HCT116 (cell line): ENCODE results near the gene PLEK. TPM values are rescaled to one million over a fixed set of nuclear protein-coding genes. Genes with fewer than 3 reads are reported as not detected.

ENCODE experiments used
- ATAC-seq: fragments of 200-7000 bp; cut with Tn5 transposase; 2 replicates; pipeline ENCODE4 v1.9.1; 2020; ENCODE audit warnings: mild to moderate bottlenecking, moderate library complexity
- BruUV-seq: library from RNA; stranded (reverse); fragments of 400-500 nt; replicated peaks from 2 replicates; lab custom pipeline; 2021; lab: Mats Ljungman, UMichigan
- CTCF ChIA-PET: fragments of 300-600 bp; sonication (Branson Sonifier 250); formaldehyde crosslinking; loops from one replicate; lab custom pipeline; 2021; ENCODE audit warnings: antibody characterized with exemption; lab: Charles Lee
- POLR2A ChIA-PET: fragments of 300-600, 350-600 bp; sonication (Branson Sonifier 250); formaldehyde crosslinking; loops from one replicate; lab custom pipeline; 2021; ENCODE audit warnings: antibody characterized with exemption; lab: Charles Lee
- RAD21 ChIA-PET, 2 experiments: fragments of 300-600 bp; sonication (Branson Sonifier 250); formaldehyde crosslinking; loops; one replicate each; lab custom pipeline; 2023; ENCODE audit warnings: low total read pairs in 2 of 2; ENCODE audit not compliant: uncharacterized antibody in 2 of 2, unreplicated experiment in 2 of 2, low non-redundant PET in 1 of 2; lab: Charles Lee
- DNase-seq: peaks from one replicate; pipeline ENCODE4 v3.0.0-alpha.2; 2010; ENCODE audit warnings: low read depth, low spot score
- H2AFZ ChIP-seq: fragments of 200-600 bp; shearing (Covaris generic), sonication (generic); 2 replicates; pipeline ENCODE4 v1.6.1; 2017; ENCODE audit warnings: low read depth, mixed run types, mixed read lengths, antibody characterized with exemption, low read length; ENCODE audit not compliant: poor library complexity, severe bottlenecking
- H3K27ac ChIP-seq: 2 replicates; pipeline ENCODE4 v1.5.1; 2012; ENCODE audit warnings: low read depth, low read length
- H3K27me3 ChIP-seq: fragments of 200-600 bp; sonication (generic); 2 replicates; pipeline ENCODE4 v1.6.1; 2016; ENCODE audit warnings: mixed run types, low read length, mixed read lengths; ENCODE audit not compliant: insufficient read depth
- H3K36me3 ChIP-seq, 2 experiments: fragments of 200-500 bp in 1 of 2; fragments of 200-600 bp in 1 of 2; sonication (Bioruptor generic) in 1 of 2; sonication (generic) in 1 of 2; 2 replicates each; pipeline versions ENCODE4 v1.5.1 to v1.6.1; 2014 to 2016; ENCODE audit warnings: low read length in 2 of 2, inconsistent platforms in 1 of 2, mixed read lengths in 1 of 2, mixed run types in 1 of 2; ENCODE audit not compliant: insufficient read depth in 2 of 2, control insufficient read depth in 1 of 2
- H3K4me1 ChIP-seq, 2 experiments: fragments of 200-600 bp in 1 of 2; sonication (generic) in 1 of 2; 2 replicates each; pipeline versions ENCODE4 v1.5.1 to v1.6.1; 2012 to 2017; ENCODE audit warnings: low read length in 2 of 2, inconsistent platforms in 1 of 2, mild to moderate bottlenecking in 1 of 2, mixed read lengths in 1 of 2, mixed run types in 1 of 2, moderate library complexity in 1 of 2; ENCODE audit not compliant: insufficient read depth in 2 of 2, control insufficient read depth in 1 of 2
- H3K4me2 ChIP-seq: fragments of 200-600 bp; sonication (generic); 2 replicates; pipeline ENCODE4 v1.6.1; 2017; ENCODE audit warnings: mixed run types, low read length, mixed read lengths
- H3K4me3 ChIP-seq, 2 experiments: fragments of 200-600 bp in 1 of 2; sonication (generic) in 1 of 2; replicated peaks in 1 of 2; 2 replicates each; pipeline ENCODE4 v1.5.1; 2011 to 2016; ENCODE audit warnings: low read length in 2 of 2, control low read depth in 1 of 2, low read depth in 1 of 2, mild to moderate bottlenecking in 1 of 2, mixed read lengths in 1 of 2, mixed run types in 1 of 2
- H3K79me2 ChIP-seq: fragments of 200-600 bp; sonication (generic); 2 replicates; pipeline ENCODE4 v1.6.1; 2017; ENCODE audit warnings: mild to moderate bottlenecking, mixed run types, low read length, moderate library complexity, mixed read lengths; ENCODE audit not compliant: insufficient read depth
- H3K9ac ChIP-seq: fragments of 200-600 bp; sonication (generic); 2 replicates; pipeline ENCODE4 v1.6.1; 2016; ENCODE audit warnings: low read length, mixed read lengths
- H3K9me2 ChIP-seq: fragments of 200-600 bp; sonication (generic), shearing (Covaris generic); 2 replicates; pipeline ENCODE4 v1.6.1; 2017; ENCODE audit warnings: mixed run types, mild to moderate bottlenecking, moderate library complexity; ENCODE audit not compliant: insufficient read depth
- H3K9me3 ChIP-seq, 2 experiments: fragments of 200-500 bp in 1 of 2; fragments of 200-600 bp in 1 of 2; sonication (Bioruptor generic) in 1 of 2; sonication (generic) in 1 of 2; 2 replicates each; pipeline ENCODE4 v1.6.1; 2014 to 2017; ENCODE audit warnings: low read length in 2 of 2, mixed read lengths in 2 of 2, inconsistent platforms in 1 of 2, low read depth in 1 of 2, mild to moderate bottlenecking in 1 of 2, mixed run types in 1 of 2, moderate library complexity in 1 of 2; ENCODE audit not compliant: control insufficient read depth in 1 of 2, insufficient read depth in 1 of 2
- H4K20me1 ChIP-seq: fragments of 200-600 bp; sonication (generic), shearing (Covaris generic); 2 replicates; pipeline ENCODE4 v1.6.1; 2017; ENCODE audit warnings: mixed run types, mild to moderate bottlenecking, moderate library complexity; ENCODE audit not compliant: insufficient read depth
- CEBPB ChIP-seq: IDR thresholded peaks from 2 replicates; pipeline ENCODE4 v1.6.1; 2012; ENCODE audit warnings: low read depth
- CTCF ChIP-seq, 3 experiments: fragments of 200-600 bp in 1 of 3; sonication (generic) in 1 of 3; IDR thresholded peaks in 2 of 3; conservative IDR thresholded peaks in 1 of 3; 2 replicates each; pipeline ENCODE4 v1.5.1; 2012 to 2017; ENCODE audit warnings: low read depth in 2 of 3, low read length in 2 of 3, antibody characterized with exemption in 1 of 3, borderline replicate concordance in 1 of 3, control low read depth in 1 of 3, mild to moderate bottlenecking in 1 of 3, mixed read lengths in 1 of 3, mixed run types in 1 of 3, moderate library complexity in 1 of 3; ENCODE audit not compliant: insufficient read depth in 1 of 3
- EGR1 ChIP-seq: IDR thresholded peaks from 2 replicates; pipeline ENCODE4 v1.6.1; 2012; ENCODE audit warnings: low read depth
- EZH2 ChIP-seq: fragments of 200-600 bp; sonication (generic); IDR thresholded peaks from 2 replicates; pipeline ENCODE4 v1.6.1; 2017; ENCODE audit warnings: antibody characterized with exemption, mixed run types
- FOSL1 ChIP-seq: IDR thresholded peaks from 2 replicates; pipeline ENCODE4 v1.6.1; 2012; ENCODE audit warnings: low read depth
- JUND ChIP-seq: IDR thresholded peaks from 2 replicates; pipeline ENCODE4 v1.6.1; 2012
- POLR2A ChIP-seq: IDR thresholded peaks from 2 replicates; pipeline ENCODE4 v1.7.0; 2011; ENCODE audit warnings: borderline replicate concordance; ENCODE audit not compliant: insufficient read depth, insufficient read length; ENCODE audit errors: extremely low read depth
- REST ChIP-seq: IDR thresholded peaks from 2 replicates; pipeline ENCODE4 v1.6.1; 2012; ENCODE audit warnings: low read depth
- ZBTB33 ChIP-seq: IDR thresholded peaks from 2 replicates; pipeline ENCODE4 v1.6.1; 2011; ENCODE audit warnings: mild to moderate bottlenecking, low read length, moderate library complexity; ENCODE audit not compliant: insufficient replicate concordance; ENCODE audit errors: extremely low read depth
- intact Hi-C: fragments of 100-400 bp; cut with micrococcal nuclease; formaldehyde crosslinking; loops from 2 replicates; pipeline ENCODE4 v1.10.0; 2022
- total RNA-seq: library from RNA; stranded (reverse); gene quantifications from one replicate; pipeline ENCODE4 v1.2.1, GENCODE V29; 2021; ENCODE audit not compliant: unreplicated experiment

Gene PLEK
- total RNA-seq, 1 experiment from 2014 or later: 0.22 TPM

GRCh38 chr2:68432696-68433658 is 67.9 kb downstream of the PLEK start:
- DNase-seq (no peak), ATAC-seq (no peak)
- CTCF ChIA-PET: interaction anchor here (1.3 kb wide), 1 partner anchor 9 kb away, joined by 7 read pairs; no protein-coding TSS in a partner anchor
- H3K27me3 ChIP-seq: no peaks in the 10 kb centered on the region; the same call in 1 of the 2 replicates
- H3K9me3 ChIP-seq: no peaks in the 10 kb centered on the region
- no peak overlapping the region for H3K4me3 ChIP-seq
- H3K9me2 ChIP-seq: no peaks in the 10 kb centered on the region
- TF ChIP-seq CEBPB (no peak), POLR2A (no peak), CTCF (IDR thresholded peaks at IDR 0.05 in 2 of 3, conservative IDR thresholded peaks at IDR 0.05 in 1 of 3; ENCODE audit: borderline replicate concordance in 1 of 3, insufficient read depth in 1 of 3, low read depth in 2 of 3, low read length in 2 of 3) (no peak), JUND (no peak)
- intact Hi-C loops: no loop called here
- no TSS peak for BruUV-seq
- no peak overlapping the region for H3K27ac ChIP-seq
- RAD21 ChIA-PET: no interaction called here
- no peaks in the 10 kb centered on the region for H3K4me1 ChIP-seq
- H3K36me3 ChIP-seq: no peaks in the 10 kb centered on the region
- H3K4me2 ChIP-seq: no peak overlapping the region
- no peaks in the 10 kb centered on the region for H4K20me1 ChIP-seq
- POLR2A ChIA-PET: no interaction called here
- H3K79me2 ChIP-seq: no peaks in the 10 kb centered on the region
- no peak overlapping the region for H2AFZ ChIP-seq
- no peak overlapping the region for H3K9ac ChIP-seq

- DNase-seq (no peak), ATAC-seq (no peak)
- no peaks in the 10 kb centered on the region for H3K9me3 ChIP-seq
- BruUV-seq: no TSS peak
- POLR2A ChIA-PET: no interaction called here
- H3K79me2 ChIP-seq: no peaks in the 10 kb centered on the region
- no peak overlapping the region for H3K9ac ChIP-seq
- no peaks in the 10 kb centered on the region for H3K4me1 ChIP-seq
- no peaks in the 10 kb centered on the region for H3K27me3 ChIP-seq
- H2AFZ ChIP-seq: no peak overlapping the region
- no peaks in the 10 kb centered on the region for H3K9me2 ChIP-seq
- CTCF ChIA-PET: no interaction called here
- no peak overlapping the region for H3K27ac ChIP-seq
- intact Hi-C loops: no loop called here
- H4K20me1 ChIP-seq: no peaks in the 10 kb centered on the region
- H3K4me3 ChIP-seq: no peak overlapping the region
- no peaks in the 10 kb centered on the region for H3K36me3 ChIP-seq
- RAD21 ChIA-PET: no interaction called here
- H3K4me2 ChIP-seq: no peak overlapping the region
- no peak for TF ChIP-seq EZH2
- no peak for TF ChIP-seq REST
- no peak for TF ChIP-seq ZBTB33
- TF ChIP-seq EGR1: no peak
- no peak for TF ChIP-seq FOSL1
Observed at GRCh38 chr2:68434981-68435380, 69.9 kb downstream of the PLEK start.
